Stimulated activated CD8-positive, alpha-beta memory T cell treated with anti-CD3 and anti-CD28 coated beads, Interleukin-7, amount 100 ng/mL, for 24 hours (primary cell): ENCODE measurements around the gene PAPPA.

Experiments used
- DNase-seq: peaks from one replicate; pipeline ENCODE4 v3.0.0-alpha.2; 2020; ENCODE audit warnings: low read depth

Gene PAPPA

GRCh38 chr9:116383936-116384335 is 230.3 kb downstream of the PAPPA start:
- DNase-seq: no peak

GRCh38 chr9:116387934-116388698 is 234.5 kb downstream of the PAPPA start:
- no peak for DNase-seq

GRCh38 chr9:116389541-116390302 is 236.1 kb downstream of the PAPPA start:
- DNase-seq: no peak

- DNase-seq: no peak
Observed at GRCh38 chr9:116390303-116391228, 237.0 kb downstream of the PAPPA start.

GRCh38 chr9:116391306-116391900 is 237.8 kb downstream of the PAPPA start:
- DNase-seq: no peak

GRCh38 chr9:116393198-116393597 is 239.6 kb downstream of the PAPPA start:
- no peak for DNase-seq

GRCh38 chr9:116394070-116394469 is 240.5 kb downstream of the PAPPA start:
- no peak for DNase-seq

- DNase-seq: no peak
Observed at GRCh38 chr9:116394894-116395698, 241.5 kb downstream of the PAPPA start.

- DNase-seq: no peak
Observed at GRCh38 chr9:116395699-116396037, 242.1 kb downstream of the PAPPA start.

- DNase-seq: no peak
Observed at GRCh38 chr9:116403171-116403570, 249.6 kb downstream of the PAPPA start.

- no peak for DNase-seq
Observed at GRCh38 chr9:116404228-116404627, 250.6 kb downstream of the PAPPA start.

GRCh38 chr9:116405321-116405720 is 251.7 kb downstream of the PAPPA start:
- DNase-seq: no peak

- no peak for DNase-seq
Observed at GRCh38 chr9:116406469-116406868, 252.9 kb downstream of the PAPPA start.

GRCh38 chr9:116409129-116409528 is 255.5 kb downstream of the PAPPA start:
- DNase-seq: no peak

- no peak for DNase-seq
Observed at GRCh38 chr9:116409638-116410037, 256.0 kb downstream of the PAPPA start.

GRCh38 chr9:116411506-116411905 is 257.9 kb downstream of the PAPPA start:
- DNase-seq: no peak

GRCh38 chr9:116414374-116414773 is 260.8 kb downstream of the PAPPA start:
- no peak for DNase-seq

- no peak for DNase-seq
Observed at GRCh38 chr9:116416421-116416820, 262.8 kb downstream of the PAPPA start.

GRCh38 chr9:116417464-116417863 is 263.9 kb downstream of the PAPPA start:
- DNase-seq: no peak

- no peak for DNase-seq
Observed at GRCh38 chr9:116419181-116419580, 265.6 kb downstream of the PAPPA start.

- no peak for DNase-seq
Observed at GRCh38 chr9:116420993-116421538, 267.5 kb downstream of the PAPPA start.
